Caco-2 (cell line): ENCODE data around the gene LGALS3. TPM values are rescaled to one million over a fixed set of nuclear protein-coding genes. Genes with fewer than 3 reads are reported as not detected.

ENCODE experiments used
- BruUV-seq: library from RNA; stranded (reverse); fragments of 400-500 nt; replicated peaks from 2 replicates; lab custom pipeline; 2021; lab: Mats Ljungman, UMichigan
- CTCF ChIA-PET: fragments of 300-600 bp; sonication (Branson Sonifier 250); formaldehyde crosslinking; loops from one replicate; lab custom pipeline; 2022; ENCODE audit warnings: antibody characterized with exemption; lab: Charles Lee
- POLR2A ChIA-PET: fragments of 300-600 bp; sonication (Branson Sonifier 250); formaldehyde crosslinking; loops from one replicate; lab custom pipeline; 2022; ENCODE audit warnings: antibody characterized with exemption; lab: Charles Lee
- DNase-seq, 2 experiments: peaks; one replicate each; pipeline versions ENCODE4 v3.0.0 to v3.0.0-alpha.2; 2020 to 2022
- H3K27me3 ChIP-seq: replicated peaks from 2 replicates; pipeline ENCODE4 v1.6.0; 2011; ENCODE audit warnings: low read length; ENCODE audit not compliant: control insufficient read depth, insufficient read depth
- H3K36me3 ChIP-seq: 2 replicates; pipeline ENCODE4 v1.5.1; 2011; ENCODE audit warnings: low read length; ENCODE audit not compliant: control insufficient read depth, insufficient read depth
- H3K4me1 ChIP-seq: fragments of 250-450 bp; sonication (Bioruptor Pico); 2 replicates; pipeline ENCODE4 v1.5.1; 2020; ENCODE audit warnings: mild to moderate bottlenecking
- H3K4me3 ChIP-seq: 2 replicates; pipeline ENCODE4 v1.5.1; 2011; ENCODE audit warnings: low read depth, mild to moderate bottlenecking, control low read depth, low read length
- H3K9me3 ChIP-seq: fragments of 250-450 bp; sonication (Bioruptor Pico); 2 replicates; pipeline ENCODE4 v1.5.1; 2020; ENCODE audit warnings: mild to moderate bottlenecking, moderate library complexity
- H3K27ac Mint-ChIP-seq: one replicate; pipeline ENCODE4 v1.8.0; 2022; ENCODE audit warnings: mixed read lengths; ENCODE audit not compliant: unreplicated experiment
- H3K27me3 Mint-ChIP-seq: one replicate; pipeline ENCODE4 v1.8.0; 2022; ENCODE audit warnings: mixed read lengths; ENCODE audit not compliant: insufficient read depth, unreplicated experiment
- H3K36me3 Mint-ChIP-seq: one replicate; pipeline ENCODE4 v1.8.0; 2022; ENCODE audit warnings: mild to moderate bottlenecking, mixed read lengths; ENCODE audit not compliant: insufficient read depth, unreplicated experiment
- H3K4me1 Mint-ChIP-seq: one replicate; pipeline ENCODE4 v1.8.0; 2022; ENCODE audit warnings: low read depth, mixed read lengths; ENCODE audit not compliant: unreplicated experiment
- H3K4me3 Mint-ChIP-seq: one replicate; pipeline ENCODE4 v1.8.0; 2022; ENCODE audit warnings: mild to moderate bottlenecking, moderate library complexity, mixed read lengths; ENCODE audit not compliant: unreplicated experiment
- H3K9me3 Mint-ChIP-seq: one replicate; pipeline ENCODE4 v1.8.0; 2022; ENCODE audit warnings: mixed read lengths; ENCODE audit not compliant: unreplicated experiment
- intact Hi-C: fragments of 100-400 bp; cut with micrococcal nuclease; formaldehyde crosslinking; loops from one replicate; pipeline ENCODE4 v1.10.0; 2022; ENCODE audit not compliant: unreplicated experiment
- total RNA-seq: library from RNA; stranded (reverse); gene quantifications from 2 replicates; pipeline ENCODE4 v1.2.3, GENCODE V29; 2022
- TF ChIP-seq, protein P1 (sequence below), 2 experiments: fragments of 200-600 bp in 1 of 2; IDR thresholded peaks; 1 replicate in 1 of 2; 2 replicates in 1 of 2; pipeline versions ENCODE4 v1.5.1 to v1.8.0; 2011 to 2022; ENCODE audit warnings: antibody characterized with exemption in 1 of 2, control low read depth in 1 of 2, inconsistent platforms in 1 of 2, low read depth in 1 of 2, low read length in 1 of 2, mild to moderate bottlenecking in 1 of 2, moderate library complexity in 1 of 2; ENCODE audit not compliant: insufficient read depth in 1 of 2, severe bottlenecking in 1 of 2, unreplicated experiment in 1 of 2

Gene LGALS3
- total RNA-seq, 1 experiment from 2014 or later, result 206 TPM

- BruUV-seq, result no TSS peak
- no peaks in the 10 kb centered on the region for H3K27me3 Mint-ChIP-seq
- no peak overlapping the region for H3K4me3 Mint-ChIP-seq
- H3K9me3 Mint-ChIP-seq, result no peaks in the 10 kb centered on the region
- H3K4me1 Mint-ChIP-seq, result no peaks in the 10 kb centered on the region
- POLR2A ChIA-PET, result no interaction called here
- Histone ChIP-seq H3K27me3 (no peaks in the 10 kb centered on the region), H3K9me3 (no peaks in the 10 kb centered on the region), H3K4me3 (no peak overlapping the region), H3K4me1 (no peaks in the 10 kb centered on the region), H3K36me3 (peaks cover 1% of the 10 kb centered on the region; the same call in 1 of the 2 replicates)
- intact Hi-C loops, result no loop called here
- TF ChIP-seq, protein P1, sequence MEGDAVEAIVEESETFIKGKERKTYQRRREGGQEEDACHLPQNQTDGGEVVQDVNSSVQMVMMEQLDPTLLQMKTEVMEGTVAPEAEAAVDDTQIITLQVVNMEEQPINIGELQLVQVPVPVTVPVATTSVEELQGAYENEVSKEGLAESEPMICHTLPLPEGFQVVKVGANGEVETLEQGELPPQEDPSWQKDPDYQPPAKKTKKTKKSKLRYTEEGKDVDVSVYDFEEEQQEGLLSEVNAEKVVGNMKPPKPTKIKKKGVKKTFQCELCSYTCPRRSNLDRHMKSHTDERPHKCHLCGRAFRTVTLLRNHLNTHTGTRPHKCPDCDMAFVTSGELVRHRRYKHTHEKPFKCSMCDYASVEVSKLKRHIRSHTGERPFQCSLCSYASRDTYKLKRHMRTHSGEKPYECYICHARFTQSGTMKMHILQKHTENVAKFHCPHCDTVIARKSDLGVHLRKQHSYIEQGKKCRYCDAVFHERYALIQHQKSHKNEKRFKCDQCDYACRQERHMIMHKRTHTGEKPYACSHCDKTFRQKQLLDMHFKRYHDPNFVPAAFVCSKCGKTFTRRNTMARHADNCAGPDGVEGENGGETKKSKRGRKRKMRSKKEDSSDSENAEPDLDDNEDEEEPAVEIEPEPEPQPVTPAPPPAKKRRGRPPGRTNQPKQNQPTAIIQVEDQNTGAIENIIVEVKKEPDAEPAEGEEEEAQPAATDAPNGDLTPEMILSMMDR (IDR thresholded peaks at IDR 0.05; ENCODE audit: insufficient read depth in 1 of 2, low read depth in 1 of 2, low read length in 1 of 2, severe bottlenecking in 1 of 2, unreplicated experiment in 1 of 2), result no peak
- no peak for DNase-seq
- no peak overlapping the region for H3K27ac Mint-ChIP-seq
- H3K36me3 Mint-ChIP-seq, result peaks cover 32% of the 10 kb centered on the region
- CTCF ChIA-PET, result no interaction called here
These were observed 23.2 kb downstream of the LGALS3 start for GRCh38 chr14:55152052-55152753.

DNA sequence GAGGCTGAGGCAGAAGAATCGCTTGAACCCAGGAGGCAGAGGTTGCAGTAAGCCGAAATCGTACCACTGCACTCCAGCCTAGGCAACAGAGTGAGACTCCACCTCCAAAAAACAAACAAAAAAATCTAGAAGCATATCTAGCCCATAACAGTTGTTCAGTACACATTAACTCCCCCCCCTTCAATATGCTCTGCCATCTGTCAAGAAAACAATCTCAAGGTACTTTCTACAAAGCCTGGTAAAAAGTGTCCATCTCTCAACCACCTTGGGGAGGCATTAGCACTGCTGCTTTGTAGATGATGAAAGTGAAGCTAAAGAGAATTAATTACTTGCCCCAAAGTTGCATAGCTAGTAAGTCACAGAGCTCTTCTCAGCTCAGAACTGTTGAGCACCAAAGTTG, 24.9 kb downstream of the LGALS3 start:
- Mint-ChIP-seq H3K4me1 (no peaks in the 10 kb centered on the region), H3K9me3 (no peaks in the 10 kb centered on the region), H3K36me3 (peaks cover 36% of the 10 kb centered on the region), H3K27ac (no peak overlapping the region), H3K27me3 (no peaks in the 10 kb centered on the region), H3K4me3 (no peak overlapping the region)
- CTCF ChIA-PET, result no interaction called here
- H3K36me3 ChIP-seq, result peaks cover 1% of the 10 kb centered on the region; the same call in 1 of the 2 replicates
- no peaks in the 10 kb centered on the region for H3K4me1 ChIP-seq
- BruUV-seq, result no TSS peak
- TF ChIP-seq, protein P1 (IDR thresholded peaks at IDR 0.05; ENCODE audit: insufficient read depth in 1 of 2, low read depth in 1 of 2, low read length in 1 of 2, severe bottlenecking in 1 of 2, unreplicated experiment in 1 of 2), result no peak
- H3K4me3 ChIP-seq, result no peak overlapping the region
- DNase-seq, result no peak
- H3K27me3 ChIP-seq, result no peaks in the 10 kb centered on the region
- POLR2A ChIA-PET, result no interaction called here
- H3K9me3 ChIP-seq, result no peaks in the 10 kb centered on the region
- intact Hi-C loops, result no loop called here

- Mint-ChIP-seq H3K4me1 (no peaks in the 10 kb centered on the region), H3K4me3 (no peak overlapping the region), H3K27ac (no peak overlapping the region), H3K27me3 (no peaks in the 10 kb centered on the region), H3K36me3 (peaks cover 32% of the 10 kb centered on the region), H3K9me3 (no peaks in the 10 kb centered on the region)
- DNase-seq, result no peak
- no peaks in the 10 kb centered on the region for H3K27me3 ChIP-seq
- no peaks in the 10 kb centered on the region for H3K9me3 ChIP-seq
- peaks cover 1% of the 10 kb centered on the region; the same call in 1 of the 2 replicates for H3K36me3 ChIP-seq
- H3K4me1 ChIP-seq, result no peaks in the 10 kb centered on the region
- intact Hi-C loops, result no loop called here
- BruUV-seq, result no TSS peak
- CTCF ChIA-PET, result no interaction called here
- H3K4me3 ChIP-seq, result no peak overlapping the region
- POLR2A ChIA-PET, result no interaction called here
- TF ChIP-seq, protein P1 (IDR thresholded peaks at IDR 0.05; ENCODE audit: insufficient read depth in 1 of 2, low read depth in 1 of 2, low read length in 1 of 2, severe bottlenecking in 1 of 2, unreplicated experiment in 1 of 2), result no peak
These were observed 28.0 kb downstream of the LGALS3 start for GRCh38 chr14:55157080-55157479.
